Natural killer cell (primary cell): Measurements from ENCODE around the gene CXCL10. TPM values are rescaled to one million over a fixed set of nuclear protein-coding genes. Genes with fewer than 3 reads are reported as not detected.
"Not testable (repeated sequence)": the region's sequence is repeated elsewhere in the genome, so short reads cannot be mapped to it uniquely, and the experiment has no call there.

ENCODE experiments used
- ATAC-seq, 3 donors: fragments of 150-1000 bp in 2 of 3; fragments of 200-7000 bp in 1 of 3; cut with Tn5 transposase; 1 replicate in 1 of 3; 2 replicates in 2 of 3; pipeline ENCODE4 v1.10.0; 2021; ENCODE audit warnings: mild to moderate bottlenecking in 2 of 3, moderate library complexity in 2 of 3
- DNase-seq, 2 donors: peaks; one replicate each; pipeline versions ENCODE4 v3.0.0 to v3.0.0-alpha.2; 2013 to 2021; ENCODE audit warnings: mixed read lengths in 1 of 2
- H3K27ac ChIP-seq: one replicate; pipeline ENCODE4 v1.5.1; 2013; ENCODE audit warnings: mild to moderate bottlenecking, low read length
- H3K27me3 ChIP-seq: one replicate; pipeline ENCODE4 v1.6.1; 2013; ENCODE audit warnings: low read length; ENCODE audit not compliant: control insufficient read depth, insufficient read depth
- H3K36me3 ChIP-seq: one replicate; pipeline ENCODE4 v1.6.1; 2013; ENCODE audit warnings: low read length; ENCODE audit not compliant: control insufficient read depth, insufficient read depth
- H3K4me1 ChIP-seq: one replicate; pipeline ENCODE4 v1.6.1; 2013; ENCODE audit warnings: low read length; ENCODE audit not compliant: control insufficient read depth, insufficient read depth
- H3K4me3 ChIP-seq: one replicate; pipeline ENCODE4 v1.5.1; 2013; ENCODE audit warnings: low read length
- H3K9me3 ChIP-seq: one replicate; pipeline ENCODE4 v1.6.1; 2013; ENCODE audit warnings: low read length; ENCODE audit not compliant: control insufficient read depth, insufficient read depth
- H3K27ac Mint-ChIP-seq, 2 donors: one replicate each; pipeline ENCODE4 v1.8.0; 2022; ENCODE audit warnings: mild to moderate bottlenecking in 2 of 2, mixed read lengths in 2 of 2, moderate library complexity in 1 of 2
- H3K27me3 Mint-ChIP-seq, 2 donors: one replicate each; pipeline ENCODE4 v1.8.0; 2022; ENCODE audit warnings: low read depth in 2 of 2, mixed read lengths in 2 of 2
- H3K36me3 Mint-ChIP-seq: one replicate; pipeline ENCODE4 v1.8.0; 2022; ENCODE audit warnings: mixed read lengths
- H3K4me1 Mint-ChIP-seq, 2 donors: one replicate each; pipeline ENCODE4 v1.8.0; 2022; ENCODE audit warnings: mixed read lengths in 2 of 2
- H3K4me3 Mint-ChIP-seq: one replicate; pipeline ENCODE4 v1.8.0; 2022; ENCODE audit warnings: mild to moderate bottlenecking, moderate library complexity, mixed read lengths
- H3K9me3 Mint-ChIP-seq, 2 donors: one replicate each; pipeline ENCODE4 v1.8.0; 2022; ENCODE audit warnings: mixed read lengths in 2 of 2
- WGBS: methylation state at CpG from one replicate; pipeline ENCODE4 v1.1.7; 2013; ENCODE audit warnings: missing lambda C conversion rate; ENCODE audit not compliant: insufficient coverage; 5-methylcytosine and 5-hydroxymethylcytosine counted together
- intact Hi-C: fragments of 100-400 bp; cut with micrococcal nuclease; formaldehyde crosslinking; loops from one replicate; pipeline ENCODE4 v1.14.2; 2022
- total RNA-seq, 4 donors: library from RNA; stranded (reverse); fragments of 120-200 nt in 1 of 4; gene quantifications; one replicate each; pipeline versions ENCODE4 v1.2.3 to v1.2.4, GENCODE V29; 2013 to 2022
- TF ChIP-seq, protein P1 (sequence below): fragments of 200-600 bp; IDR thresholded peaks from one replicate; pipeline ENCODE4 v1.8.0; 2022; ENCODE audit warnings: antibody characterized with exemption

The CXCL10 gene
- total RNA-seq, 3 donors from 2014 or later (not counting 1 experiment from before 2014, with no cell fraction given): not detected

DNA sequence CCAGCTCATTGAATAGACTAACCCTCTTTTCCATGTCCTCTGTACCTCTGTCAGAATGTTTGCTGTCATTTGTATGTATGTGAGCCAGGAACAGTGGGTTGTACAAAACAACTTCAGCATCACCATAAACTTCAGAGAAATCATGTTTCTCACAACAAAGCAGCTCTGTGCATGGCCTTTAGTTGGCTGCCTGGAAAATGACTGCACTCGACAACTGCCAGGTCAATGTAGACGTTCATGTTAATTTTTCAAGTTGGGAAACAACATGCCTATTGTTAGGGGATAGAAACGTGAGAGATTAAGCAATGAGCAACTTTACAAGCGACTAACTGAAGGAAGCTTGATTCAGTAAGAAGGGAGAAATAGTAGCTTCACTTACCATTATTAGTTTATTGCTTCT is 30.4 kb upstream of the CXCL10 start:
- H3K36me3 ChIP-seq: no peaks in the 10 kb centered on the region
- no peaks in the 10 kb centered on the region for H3K4me1 ChIP-seq
- H3K27me3 ChIP-seq: no peaks in the 10 kb centered on the region
- Mint-ChIP-seq H3K27ac (no peak overlapping the region), H3K4me1 (no peaks in the 10 kb centered on the region), H3K36me3 (no peaks in the 10 kb centered on the region), H3K27me3 (peaks cover 21 to 23% of the 10 kb centered on the region in 2 donors), H3K4me3 (no peak overlapping the region), H3K9me3 (no peaks in the 10 kb centered on the region)
- ATAC-seq (no peak), DNase-seq (no peak)
- no peaks in the 10 kb centered on the region for H3K9me3 ChIP-seq
- TF ChIP-seq, protein P1, sequence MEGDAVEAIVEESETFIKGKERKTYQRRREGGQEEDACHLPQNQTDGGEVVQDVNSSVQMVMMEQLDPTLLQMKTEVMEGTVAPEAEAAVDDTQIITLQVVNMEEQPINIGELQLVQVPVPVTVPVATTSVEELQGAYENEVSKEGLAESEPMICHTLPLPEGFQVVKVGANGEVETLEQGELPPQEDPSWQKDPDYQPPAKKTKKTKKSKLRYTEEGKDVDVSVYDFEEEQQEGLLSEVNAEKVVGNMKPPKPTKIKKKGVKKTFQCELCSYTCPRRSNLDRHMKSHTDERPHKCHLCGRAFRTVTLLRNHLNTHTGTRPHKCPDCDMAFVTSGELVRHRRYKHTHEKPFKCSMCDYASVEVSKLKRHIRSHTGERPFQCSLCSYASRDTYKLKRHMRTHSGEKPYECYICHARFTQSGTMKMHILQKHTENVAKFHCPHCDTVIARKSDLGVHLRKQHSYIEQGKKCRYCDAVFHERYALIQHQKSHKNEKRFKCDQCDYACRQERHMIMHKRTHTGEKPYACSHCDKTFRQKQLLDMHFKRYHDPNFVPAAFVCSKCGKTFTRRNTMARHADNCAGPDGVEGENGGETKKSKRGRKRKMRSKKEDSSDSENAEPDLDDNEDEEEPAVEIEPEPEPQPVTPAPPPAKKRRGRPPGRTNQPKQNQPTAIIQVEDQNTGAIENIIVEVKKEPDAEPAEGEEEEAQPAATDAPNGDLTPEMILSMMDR: no peak
- no peak overlapping the region for H3K4me3 ChIP-seq
- intact Hi-C loops: no loop called here
- WGBS: 87% methylated on average over 3 of the region's 4 CpGs
- no peak overlapping the region for H3K27ac ChIP-seq

DNA sequence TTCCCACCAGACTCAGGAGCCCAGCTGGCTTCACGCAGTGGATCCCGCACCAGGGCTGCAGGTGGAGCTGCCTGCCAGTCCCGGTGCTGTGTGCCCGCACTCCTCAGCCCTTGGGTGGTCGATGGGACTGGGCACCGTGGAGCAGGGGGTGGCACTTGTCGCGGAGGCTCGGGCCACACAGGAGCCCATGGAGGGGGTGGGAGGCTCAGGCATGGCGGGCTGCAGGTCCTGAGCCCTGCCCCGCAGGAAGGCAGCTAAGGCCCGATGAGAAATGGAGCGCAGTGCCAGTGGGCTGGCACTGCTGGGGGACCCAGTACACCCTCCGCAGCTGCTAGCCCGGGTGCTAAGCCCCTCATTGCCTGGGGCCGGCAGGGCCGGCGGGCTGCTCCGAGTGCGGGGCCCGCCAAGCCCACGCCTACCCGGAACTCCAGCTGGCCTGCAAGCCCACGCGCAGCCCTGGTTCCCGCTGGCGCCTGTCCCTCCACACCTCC is 27.3 kb upstream of the CXCL10 start:
- H3K36me3 ChIP-seq, intact Hi-C loops, H3K27me3 ChIP-seq, H3K9me3 ChIP-seq, H3K27ac Mint-ChIP-seq, H3K36me3 Mint-ChIP-seq, H3K4me1 Mint-ChIP-seq, H3K4me1 ChIP-seq, DNase-seq, H3K4me3 ChIP-seq, H3K9me3 Mint-ChIP-seq, H3K4me3 Mint-ChIP-seq, H3K27ac ChIP-seq, ATAC-seq: not testable (repeated sequence)
- H3K27me3 Mint-ChIP-seq: peaks cover 12 to 13% of the 10 kb centered on the region in 2 donors
- WGBS: 93% methylated on average over 27 of the region's 27 CpGs

DNA sequence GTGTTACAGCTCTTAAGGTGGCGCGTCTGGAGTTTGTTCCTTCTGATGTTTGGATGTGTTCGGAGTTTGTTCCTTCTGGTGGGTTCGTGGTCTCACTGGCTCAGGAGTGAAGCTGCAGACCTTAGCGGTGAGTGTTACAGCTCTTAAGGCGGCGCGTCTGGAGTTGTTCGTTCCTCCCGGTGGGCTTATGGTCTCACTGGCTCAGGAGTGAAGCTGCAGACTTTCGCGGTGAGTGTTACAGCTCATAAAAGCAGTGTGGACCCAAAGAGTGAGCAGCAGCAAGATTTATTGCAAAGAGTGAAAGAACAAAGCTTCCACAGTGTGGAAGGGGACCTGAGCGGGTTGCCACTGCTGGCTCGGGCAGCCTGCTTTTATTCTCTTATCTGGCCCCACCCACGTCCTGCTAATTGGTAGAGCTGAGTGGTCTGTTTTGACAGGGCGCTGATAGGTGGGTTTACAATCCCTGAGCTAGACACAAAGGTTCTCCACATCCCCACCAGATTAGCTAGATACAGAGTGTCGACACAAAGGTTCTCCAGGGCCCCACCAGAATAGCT is 26.6 kb upstream of the CXCL10 start:
- ATAC-seq, H3K9me3 Mint-ChIP-seq, H3K27ac Mint-ChIP-seq, H3K27ac ChIP-seq, H3K36me3 Mint-ChIP-seq, H3K36me3 ChIP-seq, H3K9me3 ChIP-seq, DNase-seq, H3K4me1 Mint-ChIP-seq, H3K4me3 ChIP-seq, intact Hi-C loops, H3K4me1 ChIP-seq, H3K4me3 Mint-ChIP-seq, H3K27me3 Mint-ChIP-seq, H3K27me3 ChIP-seq: not testable (repeated sequence)
- 91% methylated on average over 13 of the region's 17 CpGs for WGBS

DNA sequence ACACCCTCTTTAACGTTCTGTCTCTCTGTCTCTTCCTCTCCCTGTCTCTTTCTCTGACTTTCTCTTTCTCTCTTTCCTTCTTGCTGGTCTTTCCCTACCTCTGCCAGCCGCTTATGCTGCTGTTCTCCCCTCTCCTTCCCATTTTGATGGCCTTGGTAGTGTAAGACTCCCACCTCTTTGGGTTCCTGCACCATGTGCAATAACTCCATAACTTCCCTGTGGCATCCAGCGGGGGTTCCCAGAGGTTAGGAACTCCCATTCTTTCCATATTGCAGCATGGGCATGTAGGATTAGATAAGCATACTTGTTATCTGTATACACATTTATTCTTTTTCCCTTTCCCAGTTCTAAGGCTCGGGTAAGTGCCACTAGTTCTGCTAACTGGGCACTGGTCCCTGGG is 21.4 kb upstream of the CXCL10 start:
- H3K4me1 Mint-ChIP-seq, intact Hi-C loops, H3K4me3 Mint-ChIP-seq, H3K36me3 Mint-ChIP-seq, H3K9me3 ChIP-seq, H3K27me3 ChIP-seq, DNase-seq, H3K4me3 ChIP-seq, H3K36me3 ChIP-seq, ATAC-seq, H3K27ac ChIP-seq, H3K27ac Mint-ChIP-seq, H3K9me3 Mint-ChIP-seq, H3K4me1 ChIP-seq: not testable (repeated sequence)
- WGBS: 83% methylated on average over 2 of the region's 4 CpGs
- peaks cover 9 to 12% of the 10 kb centered on the region in 2 donors for H3K27me3 Mint-ChIP-seq

DNA sequence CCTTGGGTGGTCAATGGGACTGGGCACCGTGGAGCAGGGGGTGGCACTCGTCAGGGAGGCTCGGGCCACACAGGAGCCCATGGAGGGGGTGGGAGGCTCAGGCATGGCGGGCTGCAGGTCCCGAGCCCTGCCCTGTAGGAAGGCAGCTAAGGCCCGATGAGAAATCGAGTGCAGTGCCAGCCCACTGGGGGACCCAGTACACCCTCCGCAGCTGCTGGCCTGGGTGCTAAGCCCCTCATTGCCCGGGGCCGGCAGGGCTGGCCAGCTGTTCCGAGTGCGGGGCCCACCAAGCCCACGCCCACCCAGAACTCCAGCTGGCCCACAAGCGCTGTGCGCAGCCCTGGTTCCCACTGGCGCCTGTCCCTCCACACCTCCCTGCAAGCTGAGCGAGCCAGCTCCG is 20.0 kb upstream of the CXCL10 start:
- intact Hi-C loops, H3K27ac Mint-ChIP-seq, DNase-seq, H3K4me1 ChIP-seq, H3K4me1 Mint-ChIP-seq, H3K4me3 ChIP-seq, H3K27ac ChIP-seq, H3K4me3 Mint-ChIP-seq, H3K36me3 Mint-ChIP-seq, H3K9me3 ChIP-seq, H3K36me3 ChIP-seq, H3K9me3 Mint-ChIP-seq, ATAC-seq, H3K27me3 ChIP-seq: not testable (repeated sequence)
- WGBS: 95% methylated on average over 18 of the region's 18 CpGs
- peaks cover 9 to 12% of the 10 kb centered on the region in 2 donors for H3K27me3 Mint-ChIP-seq

DNA sequence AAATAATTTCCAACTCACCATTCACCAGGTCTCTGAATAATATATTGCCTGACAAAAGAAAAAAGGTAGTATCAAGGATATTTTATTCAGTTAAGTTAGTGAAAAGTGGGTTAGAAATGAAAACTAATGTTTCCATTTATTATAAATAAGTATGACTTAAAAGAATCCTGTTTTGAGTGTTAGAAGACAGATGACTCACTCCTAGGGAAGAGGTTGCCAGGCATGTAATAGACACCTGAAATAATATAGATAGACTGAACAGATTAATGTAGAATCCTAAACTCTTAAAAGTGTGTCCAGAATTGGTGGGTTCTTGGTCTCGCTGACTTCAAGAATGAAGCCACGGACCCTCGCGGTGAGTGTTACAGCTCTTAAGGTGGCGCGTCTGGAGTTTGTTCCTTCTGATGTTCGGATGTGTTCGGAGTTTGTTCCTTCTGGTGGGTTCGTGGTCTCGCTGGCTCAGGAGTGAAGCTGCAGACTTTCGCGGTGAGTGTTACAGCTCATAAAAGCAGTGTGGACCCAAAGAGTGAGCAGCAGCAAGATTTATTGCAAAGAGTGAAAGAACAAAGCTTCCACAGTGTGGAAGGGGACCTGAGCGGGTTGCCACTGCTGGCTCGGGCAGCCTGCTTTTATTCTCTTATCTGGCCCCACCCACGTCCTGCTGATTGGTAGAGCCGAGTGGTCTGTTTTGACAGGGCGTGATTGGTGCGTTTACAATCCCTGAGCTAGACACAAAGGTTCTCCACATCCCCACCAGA is 19.1 kb upstream of the CXCL10 start:
- H3K27me3 ChIP-seq, intact Hi-C loops, H3K4me1 Mint-ChIP-seq, H3K4me3 Mint-ChIP-seq, H3K27ac Mint-ChIP-seq, H3K4me3 ChIP-seq, H3K4me1 ChIP-seq, H3K9me3 ChIP-seq, H3K36me3 Mint-ChIP-seq, H3K9me3 Mint-ChIP-seq, DNase-seq, ATAC-seq, H3K27ac ChIP-seq, H3K36me3 ChIP-seq: not testable (repeated sequence)
- peaks cover 9 to 12% of the 10 kb centered on the region in 2 donors for H3K27me3 Mint-ChIP-seq
- 81% methylated on average over 7 of the region's 18 CpGs for WGBS
